ENCODE data around the gene CLK1. TPM values are rescaled to one million over a fixed set of nuclear protein-coding genes. Genes with fewer than 3 reads are reported as not detected.

The CLK1 gene
- total and polyA plus RNA-seq, 9 of the 15 experiments (the other 6 are each of a cell fraction or from before 2014, with no cell fraction given), result 29.3 to 99.2 (median 47.0) TPM

GRCh38 chr2:200862532-200863000, 1.9 kb downstream of the CLK1 start (continued):
- TF ChIP-seq MNT (conservative IDR thresholded peaks at IDR 0.05), result peak; percentile 45 to 77; a peak in 2 of 4 replicates
- TF ChIP-seq SRSF1 (IDR thresholded peaks at IDR 0.05; ENCODE audit: low read depth, low read length), result no peak
- TF ChIP-seq, protein P1, sequence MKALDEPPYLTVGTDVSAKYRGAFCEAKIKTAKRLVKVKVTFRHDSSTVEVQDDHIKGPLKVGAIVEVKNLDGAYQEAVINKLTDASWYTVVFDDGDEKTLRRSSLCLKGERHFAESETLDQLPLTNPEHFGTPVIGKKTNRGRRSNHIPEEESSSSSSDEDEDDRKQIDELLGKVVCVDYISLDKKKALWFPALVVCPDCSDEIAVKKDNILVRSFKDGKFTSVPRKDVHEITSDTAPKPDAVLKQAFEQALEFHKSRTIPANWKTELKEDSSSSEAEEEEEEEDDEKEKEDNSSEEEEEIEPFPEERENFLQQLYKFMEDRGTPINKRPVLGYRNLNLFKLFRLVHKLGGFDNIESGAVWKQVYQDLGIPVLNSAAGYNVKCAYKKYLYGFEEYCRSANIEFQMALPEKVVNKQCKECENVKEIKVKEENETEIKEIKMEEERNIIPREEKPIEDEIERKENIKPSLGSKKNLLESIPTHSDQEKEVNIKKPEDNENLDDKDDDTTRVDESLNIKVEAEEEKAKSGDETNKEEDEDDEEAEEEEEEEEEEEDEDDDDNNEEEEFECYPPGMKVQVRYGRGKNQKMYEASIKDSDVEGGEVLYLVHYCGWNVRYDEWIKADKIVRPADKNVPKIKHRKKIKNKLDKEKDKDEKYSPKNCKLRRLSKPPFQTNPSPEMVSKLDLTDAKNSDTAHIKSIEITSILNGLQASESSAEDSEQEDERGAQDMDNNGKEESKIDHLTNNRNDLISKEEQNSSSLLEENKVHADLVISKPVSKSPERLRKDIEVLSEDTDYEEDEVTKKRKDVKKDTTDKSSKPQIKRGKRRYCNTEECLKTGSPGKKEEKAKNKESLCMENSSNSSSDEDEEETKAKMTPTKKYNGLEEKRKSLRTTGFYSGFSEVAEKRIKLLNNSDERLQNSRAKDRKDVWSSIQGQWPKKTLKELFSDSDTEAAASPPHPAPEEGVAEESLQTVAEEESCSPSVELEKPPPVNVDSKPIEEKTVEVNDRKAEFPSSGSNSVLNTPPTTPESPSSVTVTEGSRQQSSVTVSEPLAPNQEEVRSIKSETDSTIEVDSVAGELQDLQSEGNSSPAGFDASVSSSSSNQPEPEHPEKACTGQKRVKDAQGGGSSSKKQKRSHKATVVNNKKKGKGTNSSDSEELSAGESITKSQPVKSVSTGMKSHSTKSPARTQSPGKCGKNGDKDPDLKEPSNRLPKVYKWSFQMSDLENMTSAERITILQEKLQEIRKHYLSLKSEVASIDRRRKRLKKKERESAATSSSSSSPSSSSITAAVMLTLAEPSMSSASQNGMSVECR (CRISPR knock-in tag; IDR thresholded peaks at IDR 0.05), result peak; percentile 48; the same call in 1 of the 2 replicates

Measured in K562 (cell line).